Upper lobe of left lung (tissue), 4 donors: Measurements from ENCODE around the gene TCP11L2.

Experiments
- POLR2A ChIP-seq, 4 donors: fragments of 450-650 bp; IDR thresholded peaks; one replicate each; pipeline ENCODE4 v1.5.1; 2016 to 2017; ENCODE audit warnings: antibody characterized with exemption in 4 of 4, mild to moderate bottlenecking in 2 of 4
- POLR2AphosphoS5 ChIP-seq, 2 donors: sonication (generic); formaldehyde crosslinking; IDR thresholded peaks; one replicate each; pipeline ENCODE4 v1.5.1; 2017; ENCODE audit warnings: antibody characterized with exemption in 2 of 2
- TF ChIP-seq, protein P1 (sequence below), 6 experiments: fragments of 450-650 bp in 4 of 6; fragments of 200-600 bp in 2 of 6; sonication (generic) in 2 of 6; IDR thresholded peaks; one replicate each; pipeline ENCODE4 v1.5.1; 2016 to 2019; ENCODE audit warnings: antibody characterized with exemption in 6 of 6

- TF ChIP-seq, protein P1, sequence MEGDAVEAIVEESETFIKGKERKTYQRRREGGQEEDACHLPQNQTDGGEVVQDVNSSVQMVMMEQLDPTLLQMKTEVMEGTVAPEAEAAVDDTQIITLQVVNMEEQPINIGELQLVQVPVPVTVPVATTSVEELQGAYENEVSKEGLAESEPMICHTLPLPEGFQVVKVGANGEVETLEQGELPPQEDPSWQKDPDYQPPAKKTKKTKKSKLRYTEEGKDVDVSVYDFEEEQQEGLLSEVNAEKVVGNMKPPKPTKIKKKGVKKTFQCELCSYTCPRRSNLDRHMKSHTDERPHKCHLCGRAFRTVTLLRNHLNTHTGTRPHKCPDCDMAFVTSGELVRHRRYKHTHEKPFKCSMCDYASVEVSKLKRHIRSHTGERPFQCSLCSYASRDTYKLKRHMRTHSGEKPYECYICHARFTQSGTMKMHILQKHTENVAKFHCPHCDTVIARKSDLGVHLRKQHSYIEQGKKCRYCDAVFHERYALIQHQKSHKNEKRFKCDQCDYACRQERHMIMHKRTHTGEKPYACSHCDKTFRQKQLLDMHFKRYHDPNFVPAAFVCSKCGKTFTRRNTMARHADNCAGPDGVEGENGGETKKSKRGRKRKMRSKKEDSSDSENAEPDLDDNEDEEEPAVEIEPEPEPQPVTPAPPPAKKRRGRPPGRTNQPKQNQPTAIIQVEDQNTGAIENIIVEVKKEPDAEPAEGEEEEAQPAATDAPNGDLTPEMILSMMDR (IDR thresholded peaks at IDR 0.05): no peak
- TF ChIP-seq POLR2AphosphoS5 (IDR thresholded peaks at IDR 0.05): no peak
- TF ChIP-seq POLR2A (IDR thresholded peaks at IDR 0.05): no peak
Observed at GRCh38 chr12:106353175-106353574, 50.6 kb downstream of the TCP11L2 start.
